HG02678 (cell line): ENCODE results near the gene TCF7L2.

Experiments used
- ATAC-seq: cut with Tn5 transposase; IDR thresholded peaks from one replicate; pipeline ENCODE4 v1.9.1; 2021; ENCODE audit warnings: mild to moderate bottlenecking, moderate library complexity; ENCODE audit not compliant: unreplicated experiment

The TCF7L2 gene

GRCh38 chr10:113042868-113043267, 92.8 kb downstream of the TCF7L2 start:
- no peak for ATAC-seq

- ATAC-seq = no peak
Observed at GRCh38 chr10:113044016-113044755, 94.1 kb downstream of the TCF7L2 start.

GRCh38 chr10:113045147-113046055, 95.4 kb downstream of the TCF7L2 start:
- ATAC-seq = no peak

- no peak for ATAC-seq
Observed at GRCh38 chr10:113047151-113047550, 97.1 kb downstream of the TCF7L2 start.

- no peak for ATAC-seq
Observed at GRCh38 chr10:113047605-113047962, 97.5 kb downstream of the TCF7L2 start.

DNA sequence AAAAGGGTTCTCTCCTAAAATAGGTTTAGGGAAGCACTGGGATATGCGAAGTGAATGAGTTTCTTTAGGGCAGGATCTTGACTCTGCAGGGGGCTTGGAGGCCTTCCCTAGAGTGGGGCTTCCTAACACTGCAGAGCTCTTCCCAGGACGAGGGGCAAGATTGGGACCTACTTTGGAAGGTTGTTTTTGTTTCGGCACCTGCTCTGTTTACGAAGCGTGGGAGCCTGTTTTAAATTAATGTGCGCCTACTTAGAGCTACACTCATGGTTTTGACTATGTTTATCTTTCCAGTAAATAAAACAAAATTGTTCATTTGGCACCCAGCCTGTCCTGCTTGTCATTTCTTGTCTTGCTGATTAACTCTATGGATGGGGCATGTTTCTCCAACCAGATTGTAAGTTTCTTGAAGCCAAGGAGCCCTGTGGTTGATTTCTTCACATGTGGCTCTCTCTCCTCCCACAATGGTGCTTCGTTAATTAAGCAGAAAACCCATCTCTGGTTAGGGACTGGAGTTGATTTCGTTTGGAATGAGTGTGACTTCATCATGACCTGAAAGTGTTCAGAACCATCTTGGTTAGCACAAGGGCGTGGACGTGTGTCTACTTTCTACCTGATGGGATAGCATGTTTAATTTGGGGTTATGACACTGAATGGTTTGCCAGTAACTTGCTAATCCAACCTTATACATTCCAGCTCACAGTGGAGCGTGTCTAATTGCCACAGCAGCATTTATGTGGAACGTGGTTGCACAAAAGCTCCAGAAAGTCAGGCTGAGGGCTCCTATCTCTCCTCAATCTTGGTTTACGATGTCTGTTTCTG, 98.1 kb downstream of the TCF7L2 start:
- ATAC-seq = no peak

DNA sequence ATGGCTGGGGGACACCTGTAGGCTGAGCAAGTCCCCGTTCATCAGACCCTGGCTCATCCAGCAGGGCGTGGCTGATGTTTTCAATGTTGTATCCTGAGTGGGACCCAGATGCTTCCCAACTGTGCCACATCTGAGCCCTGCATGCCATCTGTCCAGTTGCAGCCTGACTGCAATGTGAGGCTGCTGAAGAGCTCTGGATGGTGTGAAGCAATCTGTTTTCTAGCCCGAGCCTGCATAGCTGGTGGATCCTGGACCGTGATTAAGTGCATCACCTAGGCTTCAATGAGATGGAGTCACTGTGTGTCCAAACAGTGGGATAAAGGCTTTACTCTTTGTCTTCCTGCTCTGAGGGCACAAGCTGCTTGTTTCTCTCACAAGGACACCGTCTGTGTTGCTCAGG, 99.8 kb downstream of the TCF7L2 start:
- ATAC-seq = no peak

DNA sequence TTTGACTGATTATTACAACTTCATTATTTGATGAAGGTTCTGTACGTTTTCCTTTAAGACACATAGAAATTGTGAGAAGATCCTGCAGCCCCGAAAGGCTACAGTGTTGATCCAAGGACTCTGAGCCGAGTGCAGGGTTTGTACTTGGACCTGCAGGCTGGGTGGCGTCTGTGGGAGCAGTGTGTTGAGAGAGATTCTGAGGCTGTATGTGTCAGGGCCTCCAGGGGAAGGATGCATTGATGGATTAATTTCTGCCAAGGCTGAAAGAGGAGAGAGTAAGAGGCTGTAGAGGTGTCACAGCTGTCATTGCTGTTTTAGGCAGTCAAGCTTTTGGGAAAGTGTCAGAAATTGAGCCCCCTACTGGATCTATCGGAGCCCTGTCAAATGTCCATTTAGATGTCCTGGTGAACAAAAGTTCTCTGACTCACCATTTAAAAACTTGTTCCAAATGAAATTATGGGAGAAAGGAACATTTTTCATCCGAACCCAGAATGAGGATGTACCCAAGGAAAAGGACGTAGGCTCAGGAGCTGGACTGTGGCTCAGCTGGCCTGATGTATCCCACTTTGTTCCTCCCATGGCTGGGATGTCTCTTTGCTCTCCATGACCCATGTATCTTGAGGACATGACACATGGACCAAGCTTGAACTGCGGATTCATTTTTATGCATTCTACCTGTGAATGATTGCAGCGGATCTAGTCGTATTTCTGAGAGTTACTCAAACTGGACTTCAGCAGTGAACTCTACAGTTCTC, 102.2 kb downstream of the TCF7L2 start:
- no peak for ATAC-seq

- ATAC-seq = no peak
Observed at GRCh38 chr10:113053091-113053490, 103.0 kb downstream of the TCF7L2 start.

- ATAC-seq = no peak
Observed at GRCh38 chr10:113053881-113054280, 103.8 kb downstream of the TCF7L2 start.

DNA sequence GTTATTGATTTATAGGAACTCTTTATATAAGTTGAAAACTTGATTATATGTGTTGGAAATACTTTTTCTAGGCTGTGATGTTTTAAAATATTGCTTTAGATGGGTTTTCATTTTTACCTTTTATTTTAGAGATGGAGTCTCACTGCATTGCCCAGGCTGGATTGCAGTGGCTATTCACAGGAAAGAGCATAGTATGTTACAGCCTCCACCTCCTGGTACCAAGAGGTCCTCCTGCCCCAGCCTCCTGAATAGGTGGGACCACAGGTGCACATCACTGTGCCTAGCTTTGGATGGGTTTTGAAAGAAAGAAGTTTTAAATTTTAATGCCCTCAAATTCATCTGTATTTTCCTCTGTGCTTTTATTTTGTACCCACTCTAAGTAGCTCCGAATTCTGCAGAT, 105.4 kb downstream of the TCF7L2 start:
- no peak for ATAC-seq

DNA sequence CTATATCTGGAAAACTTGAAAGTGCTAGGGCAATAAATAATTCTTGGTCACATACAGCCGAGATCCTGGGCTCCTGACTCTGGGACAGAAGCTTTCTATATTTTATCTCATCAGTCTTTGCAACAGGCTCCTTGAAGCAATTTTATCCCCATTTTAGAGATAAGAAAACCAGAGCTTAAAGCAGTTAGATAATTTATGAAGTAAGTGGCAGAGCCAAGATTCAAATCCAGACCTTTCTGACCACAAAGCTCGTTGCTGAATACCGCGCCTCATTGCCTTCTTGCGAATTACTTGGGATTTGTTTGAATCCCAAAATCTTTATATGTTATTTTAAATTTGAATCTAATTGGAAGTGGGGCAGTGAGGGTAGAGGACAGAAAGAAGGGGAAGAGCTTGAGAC, 106.0 kb downstream of the TCF7L2 start:
- ATAC-seq = no peak

GRCh38 chr10:113056441-113057021, 106.5 kb downstream of the TCF7L2 start:
- no peak for ATAC-seq

DNA sequence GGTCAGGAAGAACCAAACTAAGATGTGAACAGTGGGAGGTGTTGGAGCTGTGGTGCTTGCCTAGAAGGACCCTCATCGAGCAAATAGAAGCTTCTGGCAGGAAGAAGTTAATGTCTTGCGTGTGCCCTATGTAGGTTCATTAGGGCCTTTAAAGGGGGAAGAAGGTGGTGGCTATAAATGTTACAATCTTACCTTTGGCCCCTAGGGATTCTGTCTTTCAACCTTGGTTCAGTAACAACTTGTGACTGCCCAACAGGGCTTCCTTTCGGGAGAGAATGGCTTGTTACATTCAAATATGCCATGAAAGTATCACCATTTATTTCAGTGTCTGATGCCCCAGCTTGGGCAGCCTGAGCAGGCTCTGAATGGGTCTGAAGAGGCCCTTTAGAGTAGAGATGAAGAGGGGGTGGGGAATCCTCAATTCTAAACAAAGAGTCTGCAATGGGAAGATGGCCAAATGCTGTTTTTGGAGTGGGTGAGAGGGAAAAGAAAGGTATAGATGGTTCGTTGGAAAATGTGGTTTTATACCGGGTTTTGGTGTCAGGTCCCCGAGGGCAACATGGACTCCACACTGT, 108.0 kb downstream of the TCF7L2 start:
- no peak for ATAC-seq

GRCh38 chr10:113058523-113059370, 108.7 kb downstream of the TCF7L2 start:
- ATAC-seq = no peak

DNA sequence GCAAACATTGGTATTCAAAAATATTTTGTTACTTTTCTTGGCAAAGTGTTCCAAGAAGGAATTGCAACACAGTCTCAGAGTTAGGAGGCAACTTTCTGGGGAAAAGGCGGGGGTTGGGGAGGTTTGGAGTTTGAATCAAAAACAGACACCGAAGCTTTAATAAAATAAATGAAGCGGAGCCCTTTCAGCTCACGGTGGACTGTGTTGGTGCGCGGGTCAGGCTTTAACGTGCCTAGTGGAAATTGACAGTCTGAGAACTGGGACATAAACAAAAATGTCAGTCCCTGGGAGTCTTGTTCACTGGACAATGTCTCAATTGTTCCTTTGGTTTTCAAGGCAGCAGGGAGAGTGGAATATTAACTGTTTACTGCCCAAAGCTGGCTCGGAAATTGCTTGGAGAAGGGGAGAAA, 109.3 kb downstream of the TCF7L2 start:
- ATAC-seq = no peak

DNA sequence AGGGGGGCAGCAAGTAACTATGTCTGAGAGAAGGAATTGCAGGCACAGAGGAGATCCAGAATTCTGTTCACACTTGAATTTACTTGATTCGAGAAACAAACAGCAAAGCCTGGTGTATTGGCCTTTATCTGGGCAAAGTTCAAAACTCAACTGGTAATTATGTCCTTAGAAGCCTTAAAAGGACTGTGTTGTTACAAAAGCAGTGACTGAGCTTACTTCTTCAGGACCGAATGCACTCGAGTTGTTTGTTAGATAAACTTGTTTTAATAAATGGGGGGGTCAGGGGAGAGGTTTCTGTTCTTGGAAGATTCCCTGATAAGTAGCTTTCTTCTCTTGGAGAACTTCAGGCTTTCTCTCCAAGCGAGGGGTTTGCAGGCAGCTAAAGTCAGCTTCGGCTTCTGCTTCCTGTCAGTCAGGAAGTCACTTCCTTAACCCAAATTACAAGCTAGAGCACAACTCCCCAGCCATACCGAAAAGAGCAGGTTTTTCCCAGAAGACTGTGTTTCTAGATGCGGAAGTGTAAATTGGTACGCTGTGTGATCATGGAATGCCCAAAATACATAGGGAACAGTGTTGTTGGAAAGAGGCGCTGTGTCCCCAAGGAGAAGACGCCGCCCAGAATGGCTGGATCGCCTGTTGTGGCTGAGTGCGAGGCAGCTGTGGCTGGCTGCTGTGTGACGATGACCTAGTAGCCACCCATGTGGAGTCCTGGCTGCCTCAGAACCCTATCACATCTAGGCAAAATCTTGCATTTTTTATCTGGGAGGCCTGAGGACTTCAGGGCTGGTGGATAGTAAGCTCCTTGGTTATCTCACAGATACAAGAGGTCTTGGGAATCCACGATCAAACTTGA, 110.4 kb downstream of the TCF7L2 start:
- no peak for ATAC-seq

DNA sequence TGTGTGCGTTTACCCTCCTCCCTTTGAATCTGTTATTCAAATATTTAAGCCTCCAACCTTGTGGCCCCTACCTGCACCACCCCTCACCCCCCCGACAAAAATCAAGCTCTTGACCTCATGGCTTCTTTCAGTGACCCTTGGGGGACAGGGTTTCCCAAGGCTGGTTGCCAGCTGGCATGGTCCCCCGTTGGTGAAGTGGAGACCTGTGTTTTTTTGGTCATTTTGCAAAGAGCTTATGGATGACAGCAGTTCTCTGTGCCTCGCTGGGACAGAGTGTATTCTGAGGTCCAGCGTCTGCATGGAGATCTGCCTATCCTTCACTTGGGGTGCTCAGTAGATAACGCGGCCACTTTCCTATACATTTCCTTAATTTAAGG, 111.0 kb downstream of the TCF7L2 start:
- no peak for ATAC-seq
